ENCODE data around the gene HINT1. TPM values are rescaled to one million over a fixed set of nuclear protein-coding genes. Genes with fewer than 3 reads are reported as not detected.
A peak's percentile ranks its signal among the peaks of the same experiment; 100 is the strongest.

Gene HINT1
- polyA plus RNA-seq (2012; ENCODE audit: insufficient read length, low read depth): 237 TPM

GRCh38 chr5:131165119-131165727 is at the start of gene HINT1:
Gene HINT1, minus strand, starts transcription at chr5:131165256. Its CDS starts 51 bp downstream, at chr5:131165205.
- TF ChIP-seq REST (IDR thresholded peaks at IDR 0.05; ENCODE audit: insufficient read depth in 1 of 2, low read depth in 2 of 2, low read length in 2 of 2) (0 out of 4 replicates have a peak, but pooled peaks of 1 of the 2 experiments have one; percentile 45), TAF1 (IDR thresholded peaks at IDR 0.05; ENCODE audit: borderline replicate concordance, insufficient read depth, low read length) (peak; percentile 87; the same call in 1 of the 2 replicates), POLR2AphosphoS5 (IDR thresholded peaks at IDR 0.05; ENCODE audit: low read depth, low read length) (peak; percentile 93), FOXP2 (optimal IDR thresholded peaks at IDR 0.05; ENCODE audit: borderline replicate concordance, extremely low read depth, extremely low read length, insufficient read depth) (peak; percentile 53), SIN3A (IDR thresholded peaks at IDR 0.05; ENCODE audit: borderline replicate concordance, insufficient read depth, low read length) (peak; percentile 67; the same call in 1 of the 2 replicates)

GRCh38 chr5:131214609-131215227 is 49.7 kb upstream of the HINT1 start:
- TF ChIP-seq SIN3A (IDR thresholded peaks at IDR 0.05; ENCODE audit: borderline replicate concordance, insufficient read depth, low read length): no peak
- no peak for TF ChIP-seq FOXP2 (optimal IDR thresholded peaks at IDR 0.05; ENCODE audit: borderline replicate concordance, extremely low read depth, extremely low read length, insufficient read depth)
- TF ChIP-seq TAF1 (IDR thresholded peaks at IDR 0.05; ENCODE audit: borderline replicate concordance, insufficient read depth, low read length): no peak
- no peak for TF ChIP-seq REST (IDR thresholded peaks at IDR 0.05; ENCODE audit: insufficient read depth in 1 of 2, low read depth in 2 of 2, low read length in 2 of 2)
- no peak for TF ChIP-seq POLR2AphosphoS5 (IDR thresholded peaks at IDR 0.05; ENCODE audit: low read depth, low read length)

GRCh38 chr5:131212471-131213021 is 47.5 kb upstream of the HINT1 start:
- no peak for TF ChIP-seq SIN3A (IDR thresholded peaks at IDR 0.05; ENCODE audit: borderline replicate concordance, insufficient read depth, low read length)
- no peak for TF ChIP-seq TAF1 (IDR thresholded peaks at IDR 0.05; ENCODE audit: borderline replicate concordance, insufficient read depth, low read length)
- no peak for TF ChIP-seq REST (IDR thresholded peaks at IDR 0.05; ENCODE audit: insufficient read depth in 1 of 2, low read depth in 2 of 2, low read length in 2 of 2)
- TF ChIP-seq FOXP2 (optimal IDR thresholded peaks at IDR 0.05; ENCODE audit: borderline replicate concordance, extremely low read depth, extremely low read length, insufficient read depth): no peak
- TF ChIP-seq POLR2AphosphoS5 (IDR thresholded peaks at IDR 0.05; ENCODE audit: low read depth, low read length): no peak

GRCh38 chr5:131211669-131212068 is 46.6 kb upstream of the HINT1 start:
- TF ChIP-seq REST (IDR thresholded peaks at IDR 0.05; ENCODE audit: insufficient read depth in 1 of 2, low read depth in 2 of 2, low read length in 2 of 2) (no peak), POLR2AphosphoS5 (IDR thresholded peaks at IDR 0.05; ENCODE audit: low read depth, low read length) (no peak), TAF1 (IDR thresholded peaks at IDR 0.05; ENCODE audit: borderline replicate concordance, insufficient read depth, low read length) (no peak), FOXP2 (optimal IDR thresholded peaks at IDR 0.05; ENCODE audit: borderline replicate concordance, extremely low read depth, extremely low read length, insufficient read depth) (no peak), SIN3A (IDR thresholded peaks at IDR 0.05; ENCODE audit: borderline replicate concordance, insufficient read depth, low read length) (no peak)
